HepG2 (cell line): ENCODE results near the gene COQ8B.

ENCODE experiments used
- ATF7-NPFF ChIP-seq: sonication (generic); formaldehyde crosslinking; IDR thresholded peaks from 2 replicates; pipeline ENCODE4 v1.8.1; 2023; ENCODE audit warnings: mild to moderate bottlenecking, low read depth, missing genetic modification reagents, moderate library complexity
- CREB1 ChIP-seq, 2 experiments: fragments of 450-650 bp in 1 of 2; IDR thresholded peaks; 2 replicates each; pipeline ENCODE4 v1.6.1; 2016 to 2017; ENCODE audit warnings: control low read depth in 1 of 2, mild to moderate bottlenecking in 1 of 2, missing compliant biosample characterization in 1 of 2, missing genetic modification characterization in 1 of 2
- CTCF ChIP-seq: sonication (generic); formaldehyde crosslinking; IDR thresholded peaks from 2 replicates; pipeline ENCODE4 v1.5.0; 2020; ENCODE audit warnings: mild to moderate bottlenecking, missing genetic modification reagents, moderate library complexity
- EZH2 ChIP-seq: conservative IDR thresholded peaks from 2 replicates; pipeline ENCODE4 v1.6.1; 2012; ENCODE audit warnings: mild to moderate bottlenecking, low read depth, low read length, moderate library complexity
- HIVEP1 ChIP-seq: sonication (generic); formaldehyde crosslinking; IDR thresholded peaks from 2 replicates; pipeline ENCODE4 v1.4.0; 2020; ENCODE audit warnings: mild to moderate bottlenecking, missing genetic modification reagents
- IRF2 ChIP-seq: IDR thresholded peaks from 2 replicates; pipeline ENCODE4 v1.6.1; 2018; ENCODE audit warnings: missing genetic modification reagents, missing compliant biosample characterization
- NR2F2 ChIP-seq: IDR thresholded peaks from 2 replicates; pipeline ENCODE4 v1.6.1; 2012; ENCODE audit warnings: low read depth, inconsistent platforms, borderline replicate concordance
- POLR2A ChIP-seq, 2 experiments: IDR thresholded peaks; 2 replicates each; pipeline ENCODE4 v1.6.1; 2011; ENCODE audit warnings: low read depth in 2 of 2, low read length in 2 of 2, mild to moderate bottlenecking in 1 of 2, moderate library complexity in 1 of 2; ENCODE audit not compliant: insufficient read depth in 1 of 2
- PRMT3 ChIP-seq: sonication (generic); formaldehyde crosslinking; IDR thresholded peaks from 2 replicates; pipeline ENCODE4 v1.8.1; 2022; ENCODE audit warnings: low read depth, mild to moderate bottlenecking, moderate library complexity, missing genetic modification reagents, borderline replicate concordance

- TF ChIP-seq CREB1 (IDR thresholded peaks at IDR 0.05) (no peak), CREB1 (CRISPR knock-in tag; IDR thresholded peaks at IDR 0.05) (no peak), IRF2 (CRISPR knock-in tag) (no peak), CTCF (no peak), POLR2A (IDR thresholded peaks at IDR 0.05; ENCODE audit: insufficient read depth in 1 of 2, low read depth in 2 of 2, low read length in 2 of 2) (no peak), PRMT3 (CRISPR knock-in tag) (no peak), HIVEP1 (CRISPR knock-in tag) (no peak), NR2F2 (no peak), ATF7-NPFF (CRISPR knock-in tag) (no peak), EZH2 (no peak)
These were observed 9.1 kb downstream of the COQ8B start for GRCh38 chr19:40707615-40708014.
